ENCODE results near the gene KRT32. TPM values are rescaled to one million over a fixed set of nuclear protein-coding genes. Genes with fewer than 3 reads are reported as not detected.

KRT32 gene
- total RNA-seq, 2 experiments from 2014 or later: not detected

DNA sequence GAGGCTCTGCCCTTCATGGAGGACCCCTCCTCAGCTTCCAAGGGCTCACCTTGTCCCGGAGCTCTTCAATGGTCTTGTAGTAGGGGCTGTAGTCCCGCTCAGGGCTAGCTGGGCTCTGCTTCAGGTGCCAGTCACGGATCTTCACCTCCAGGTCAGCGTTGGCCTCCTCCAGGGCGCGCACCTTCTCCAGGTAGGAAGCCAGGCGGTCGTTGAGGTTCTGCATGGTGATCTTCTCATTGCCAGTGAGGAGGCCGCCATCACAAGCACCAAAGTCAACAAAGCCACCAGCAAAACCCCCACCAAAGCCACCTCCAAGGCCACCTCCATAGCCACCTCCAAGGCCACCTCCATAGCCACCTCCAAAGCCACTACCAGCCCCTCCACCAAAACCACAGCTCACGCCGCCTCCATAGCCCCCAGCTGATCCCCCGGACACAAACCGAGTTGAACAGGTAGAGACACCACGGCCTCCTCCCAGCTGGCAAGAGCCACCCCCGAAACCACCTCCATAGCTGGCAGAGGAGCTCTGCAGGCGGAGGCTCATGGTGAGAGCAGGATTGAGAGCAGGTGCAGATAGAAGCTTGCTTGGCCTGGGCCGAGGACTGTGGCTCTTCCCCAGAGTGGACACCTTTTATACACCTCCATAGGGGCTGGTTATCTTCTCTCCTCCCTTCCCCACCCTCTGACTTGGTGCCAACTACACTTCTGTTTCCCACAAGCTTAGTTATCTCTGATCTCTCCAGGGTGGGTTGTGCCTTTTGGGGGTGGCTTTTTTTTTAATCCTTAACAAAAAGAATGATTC is 38.0 kb upstream of the KRT32 start, which contains the start of gene KRT13:
Gene KRT13, minus strand, starts transcription at position 606 of the 802 bp plus-strand sequence. Its CDS starts 62 bp downstream, at position 544.
- DNase-seq: no peak
- CTCF ChIA-PET: interaction anchor here (1.2 to 1.6 kb wide), 3 partner anchors 43 to 160 kb away, joined by 3 read pairs; no protein-coding TSS in a partner anchor
- ATAC-seq: no peak
- Mint-ChIP-seq H3K36me3 (ENCODE audit: low read depth) (no peaks in the 10 kb centered on the region), H3K4me1 (ENCODE audit: low read depth) (no peaks in the 10 kb centered on the region), H3K27me3 (ENCODE audit: low read depth) (no peaks in the 10 kb centered on the region), H3K9me3 (ENCODE audit: insufficient read depth) (no peaks in the 10 kb centered on the region), H3K27ac (no peak within 1 kb of the TSS), H3K4me3 (no peak within 1 kb of the TSS)
- POLR2A ChIA-PET: no interaction called here

DNA sequence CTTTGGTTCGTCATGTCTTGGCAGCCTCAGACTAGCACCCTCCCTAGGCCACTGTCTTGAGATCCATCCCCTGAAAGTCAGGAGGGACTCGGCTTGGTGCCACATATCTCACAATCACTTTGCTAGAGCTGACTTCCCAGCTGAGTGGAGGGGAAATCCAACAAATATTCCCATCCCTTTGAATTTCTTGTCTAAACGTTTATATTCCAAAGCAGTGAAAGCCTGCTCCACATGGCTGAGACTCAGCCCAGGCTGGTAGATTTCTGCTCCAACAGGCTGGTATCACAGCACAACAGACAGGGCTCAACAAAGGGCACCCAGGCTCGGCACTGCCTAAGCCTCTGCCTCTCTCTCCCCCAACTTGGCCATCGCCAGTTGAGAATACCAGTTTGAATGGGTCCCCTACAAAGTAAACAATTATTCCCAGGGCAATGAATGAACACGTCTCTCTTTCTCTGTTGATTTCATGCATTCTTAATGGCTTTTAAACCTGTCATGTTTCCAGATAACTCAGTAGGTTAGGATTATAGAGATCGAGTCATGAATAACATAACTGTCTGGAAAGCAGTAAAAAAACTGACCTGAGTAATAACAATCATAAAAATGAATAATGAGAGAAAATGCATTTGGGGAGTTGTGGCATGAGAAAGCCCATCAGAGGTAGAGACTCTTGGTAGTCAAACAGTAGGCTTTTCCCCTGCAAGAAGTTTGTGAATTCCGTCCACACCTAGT is 37.2 kb upstream of the KRT32 start:
- Mint-ChIP-seq H3K4me3 (no peak overlapping the region), H3K27me3 (ENCODE audit: low read depth) (no peaks in the 10 kb centered on the region), H3K36me3 (ENCODE audit: low read depth) (no peaks in the 10 kb centered on the region), H3K9me3 (ENCODE audit: insufficient read depth) (no peaks in the 10 kb centered on the region), H3K27ac (no peak overlapping the region), H3K4me1 (ENCODE audit: low read depth) (no peaks in the 10 kb centered on the region)
- ChIA-PET CTCF (interaction anchor here (1.6 kb wide), 1 partner anchor 44 kb away, joined by 3 read pairs; no protein-coding TSS in a partner anchor), POLR2A (interaction anchor here (1.6 kb wide), 1 partner anchor 184 kb away, joined by 3 read pairs; the partner anchor contains the start of gene EIF1)
- ATAC-seq: no peak
- no peak for DNase-seq

DNA sequence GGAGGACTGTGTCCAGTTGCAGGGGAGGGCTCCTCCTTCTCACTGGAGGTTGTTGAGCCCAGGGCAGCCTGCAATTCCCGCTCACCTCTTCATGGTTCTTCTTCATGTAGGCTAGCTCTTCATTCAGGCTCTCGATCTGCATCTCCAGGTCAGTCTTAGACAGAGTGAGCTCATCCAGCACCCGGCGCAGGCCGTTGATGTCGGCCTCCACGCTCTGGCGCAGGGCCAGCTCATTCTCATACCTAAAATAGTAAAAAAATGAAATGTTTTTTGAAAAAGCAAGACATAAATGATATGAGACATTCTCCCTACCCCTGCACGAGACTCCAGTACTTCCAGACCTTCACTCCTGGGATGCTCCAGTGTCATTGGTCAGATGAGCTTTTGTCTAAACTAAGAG is 36.0 kb upstream of the KRT32 start:
- ChIA-PET POLR2A (interaction anchor here (1.6 kb wide), 1 partner anchor 185 kb away, joined by 3 read pairs; the partner anchor contains the start of gene EIF1), CTCF (interaction anchor here (1.6 kb wide), 1 partner anchor 45 kb away, joined by 3 read pairs; no protein-coding TSS in a partner anchor)
- DNase-seq (no peak), ATAC-seq (no peak)
- H3K36me3 Mint-ChIP-seq (ENCODE audit: low read depth): no peaks in the 10 kb centered on the region
- H3K4me1 Mint-ChIP-seq (ENCODE audit: low read depth): no peaks in the 10 kb centered on the region
- H3K4me3 Mint-ChIP-seq: no peak overlapping the region
- H3K9me3 Mint-ChIP-seq (ENCODE audit: insufficient read depth): no peaks in the 10 kb centered on the region
- no peak overlapping the region for H3K27ac Mint-ChIP-seq
- no peaks in the 10 kb centered on the region for H3K27me3 Mint-ChIP-seq (ENCODE audit: low read depth)

DNA sequence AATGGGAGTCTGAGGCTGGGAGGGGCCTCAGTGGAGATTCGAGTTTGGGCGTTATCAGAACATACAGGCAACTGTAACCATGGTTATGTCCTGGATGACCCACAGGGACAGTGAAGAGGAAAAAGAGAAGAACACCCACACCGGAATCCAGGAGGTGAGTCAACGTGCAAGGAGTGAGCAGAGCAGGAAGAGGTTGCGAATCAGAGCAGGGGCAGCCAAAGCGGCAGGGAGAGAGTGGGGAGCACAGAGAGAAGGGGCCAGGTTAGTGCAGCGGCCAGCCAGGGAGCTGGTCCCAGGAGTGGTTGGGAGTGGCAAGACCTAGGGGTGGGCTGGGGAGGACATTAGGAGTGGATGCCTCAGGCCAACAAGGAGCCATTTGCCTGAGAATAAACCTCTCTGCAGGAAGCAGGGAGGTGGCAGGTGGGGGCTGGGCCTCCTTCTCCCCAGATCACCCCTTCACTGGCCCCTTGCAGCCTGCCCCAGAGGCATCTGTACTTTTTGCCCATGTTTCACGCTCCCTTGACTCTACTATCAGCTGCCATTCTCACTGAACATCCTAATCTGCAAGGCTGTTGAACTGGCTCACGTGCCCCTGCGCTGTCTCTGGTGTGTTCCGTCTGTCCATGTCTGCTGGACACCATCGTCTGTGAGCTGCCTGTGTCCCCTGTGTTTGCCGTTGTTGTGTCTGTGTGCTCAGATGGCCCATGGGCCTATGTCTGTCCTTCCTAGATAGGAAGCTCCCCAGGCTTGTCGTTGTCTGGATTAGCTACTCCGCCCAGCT is 33.1 kb upstream of the KRT32 start:
- Mint-ChIP-seq H3K27ac (no peak overlapping the region), H3K27me3 (ENCODE audit: low read depth) (no peaks in the 10 kb centered on the region), H3K36me3 (ENCODE audit: low read depth) (no peaks in the 10 kb centered on the region), H3K9me3 (ENCODE audit: insufficient read depth) (no peaks in the 10 kb centered on the region), H3K4me1 (ENCODE audit: low read depth) (peaks cover 11% of the 10 kb centered on the region), H3K4me3 (no peak overlapping the region)
- no peak for ATAC-seq
- no peak for DNase-seq
- POLR2A ChIA-PET: no interaction called here
- CTCF ChIA-PET: interaction anchor here (1.0 kb wide), 1 partner anchor 12 kb away, joined by 3 read pairs; no protein-coding TSS in a partner anchor

DNA sequence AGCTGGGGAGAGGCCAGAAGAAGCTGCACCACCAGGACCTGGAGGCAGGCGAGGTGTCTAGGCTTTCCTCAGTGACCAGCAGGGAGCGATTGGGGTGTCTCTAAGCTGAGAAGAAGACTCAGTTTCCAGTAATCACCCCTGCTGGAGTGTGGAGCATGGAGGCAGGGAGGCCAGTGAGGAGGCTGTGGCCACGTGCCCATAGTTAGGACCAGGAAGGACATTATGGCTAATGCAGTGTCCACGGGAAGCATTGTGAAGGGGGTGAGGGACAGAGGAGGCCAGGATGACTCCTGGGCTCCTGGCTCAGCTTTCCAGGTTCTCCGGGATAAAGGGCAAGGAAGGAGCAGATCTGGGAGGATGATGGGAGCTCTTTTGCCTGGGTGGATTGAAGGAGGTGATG is 32.5 kb upstream of the KRT32 start:
- peaks cover 11% of the 10 kb centered on the region for H3K4me1 Mint-ChIP-seq (ENCODE audit: low read depth)
- DNase-seq: no peak
- no peaks in the 10 kb centered on the region for H3K9me3 Mint-ChIP-seq (ENCODE audit: insufficient read depth)
- no peak overlapping the region for H3K27ac Mint-ChIP-seq
- H3K36me3 Mint-ChIP-seq (ENCODE audit: low read depth): no peaks in the 10 kb centered on the region
- ChIA-PET CTCF (no interaction called here), POLR2A (no interaction called here)
- no peaks in the 10 kb centered on the region for H3K27me3 Mint-ChIP-seq (ENCODE audit: low read depth)
- H3K4me3 Mint-ChIP-seq: no peak overlapping the region
- no peak for ATAC-seq

DNA sequence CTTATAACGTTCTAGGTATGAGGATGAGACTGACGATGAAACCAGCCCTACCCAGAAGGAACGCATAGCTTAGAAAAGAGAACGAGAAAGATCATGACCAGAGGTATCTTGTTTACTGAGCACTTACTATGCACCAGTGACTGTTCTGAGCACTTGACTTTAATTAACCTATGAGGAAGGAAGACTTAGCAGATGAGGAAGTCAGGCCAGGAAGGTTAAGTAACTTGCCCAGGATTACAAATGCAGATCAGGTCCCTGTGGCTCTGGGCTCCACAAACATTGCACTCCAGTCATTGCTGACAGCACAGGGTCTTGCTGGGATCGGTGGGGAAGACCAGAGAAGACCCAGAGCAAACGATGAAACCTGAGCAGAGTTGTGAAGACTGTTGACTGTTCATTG is 31.1 kb upstream of the KRT32 start:
- H3K36me3 Mint-ChIP-seq (ENCODE audit: low read depth): no peaks in the 10 kb centered on the region
- H3K4me3 Mint-ChIP-seq: no peak overlapping the region
- DNase-seq: no peak
- H3K4me1 Mint-ChIP-seq (ENCODE audit: low read depth): peaks cover 11% of the 10 kb centered on the region
- CTCF ChIA-PET: interaction anchor here (0.9 to 1.7 kb wide), 5 partner anchors 51 to 176 kb away, joined by 3 to 7 read pairs (median 3); no protein-coding TSS in a partner anchor
- ATAC-seq: no peak
- POLR2A ChIA-PET: no interaction called here
- H3K27ac Mint-ChIP-seq: no peak overlapping the region
- H3K9me3 Mint-ChIP-seq (ENCODE audit: insufficient read depth): no peaks in the 10 kb centered on the region
- no peaks in the 10 kb centered on the region for H3K27me3 Mint-ChIP-seq (ENCODE audit: low read depth)

DNA sequence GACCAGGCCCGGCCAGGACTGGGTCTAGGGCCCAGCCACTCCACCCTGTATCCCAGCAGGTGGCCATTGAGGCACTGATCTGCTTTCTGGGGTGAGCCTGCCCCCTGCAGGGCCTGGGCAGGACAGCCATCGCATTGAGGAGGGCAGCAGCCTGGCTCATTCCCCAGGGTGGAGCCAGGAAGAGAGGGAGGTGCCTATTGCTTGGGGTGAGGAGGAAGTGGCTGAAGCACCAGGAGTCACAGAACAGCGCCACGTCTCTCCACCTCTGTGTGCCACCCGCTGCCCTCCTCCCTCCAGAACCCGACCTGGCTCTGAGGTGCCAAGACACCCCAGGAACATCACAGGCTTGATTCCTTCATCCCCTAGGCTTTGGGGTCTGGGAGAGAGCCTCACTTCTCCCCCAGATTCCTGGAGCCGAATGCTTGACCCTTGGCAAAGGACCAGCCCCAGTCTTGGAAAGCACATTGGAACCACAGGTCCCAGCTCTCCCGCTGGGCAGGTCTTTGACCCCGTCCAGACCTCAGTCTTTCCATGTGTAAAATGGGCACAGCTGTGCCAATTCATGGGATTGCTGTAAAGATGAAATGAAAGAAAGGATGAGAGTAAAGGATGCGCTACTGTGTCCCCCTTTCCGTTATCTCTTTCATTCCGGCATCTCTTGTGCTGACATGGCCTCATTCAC is 29.8 kb upstream of the KRT32 start:
- Mint-ChIP-seq H3K27ac (peak overlapping the region; percentile 48), H3K9me3 (ENCODE audit: insufficient read depth) (no peaks in the 10 kb centered on the region), H3K4me1 (ENCODE audit: low read depth) (peaks cover 11% of the 10 kb centered on the region), H3K36me3 (ENCODE audit: low read depth) (no peaks in the 10 kb centered on the region), H3K27me3 (ENCODE audit: low read depth) (no peaks in the 10 kb centered on the region), H3K4me3 (no peak overlapping the region)
- peak; percentile 82 for DNase-seq
- ATAC-seq: peak; percentile 96
- CTCF ChIA-PET: interaction anchor here (0.8 to 1.7 kb wide), 5 partner anchors 52 to 587 kb away, joined by 3 to 7 read pairs (median 4); no protein-coding TSS in a partner anchor
- POLR2A ChIA-PET: no interaction called here

DNA sequence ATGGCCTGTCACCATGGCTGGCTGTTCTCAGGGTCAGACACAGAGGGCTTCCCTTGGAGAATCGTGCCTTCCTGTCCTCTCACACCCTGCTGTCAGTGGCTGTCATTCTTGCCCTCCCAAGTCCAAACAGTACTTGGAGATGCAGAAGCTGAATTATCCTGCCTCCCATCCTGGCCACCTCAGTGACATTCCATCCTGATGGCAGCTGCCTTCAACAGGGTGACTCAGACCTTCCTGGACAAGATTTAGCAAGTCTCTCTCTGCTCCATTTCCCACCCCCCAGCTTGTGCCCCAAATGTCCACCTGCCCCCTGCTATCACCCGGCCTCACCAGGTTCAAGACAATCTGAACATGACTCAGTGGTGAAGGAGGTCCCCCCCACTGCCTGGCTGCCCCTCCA is 27.3 kb upstream of the KRT32 start:
- Mint-ChIP-seq H3K36me3 (ENCODE audit: low read depth) (no peaks in the 10 kb centered on the region), H3K4me1 (ENCODE audit: low read depth) (peaks cover 13% of the 10 kb centered on the region), H3K4me3 (no peak overlapping the region), H3K27ac (no peak overlapping the region), H3K9me3 (ENCODE audit: insufficient read depth) (no peaks in the 10 kb centered on the region), H3K27me3 (ENCODE audit: low read depth) (no peaks in the 10 kb centered on the region)
- ATAC-seq: no peak
- DNase-seq: no peak
- POLR2A ChIA-PET: no interaction called here
- CTCF ChIA-PET: interaction anchor here (1.4 to 2.5 kb wide), 3 partner anchors 54 to 169 kb away, joined by 3 to 12 read pairs (median 9); no protein-coding TSS in a partner anchor

DNA sequence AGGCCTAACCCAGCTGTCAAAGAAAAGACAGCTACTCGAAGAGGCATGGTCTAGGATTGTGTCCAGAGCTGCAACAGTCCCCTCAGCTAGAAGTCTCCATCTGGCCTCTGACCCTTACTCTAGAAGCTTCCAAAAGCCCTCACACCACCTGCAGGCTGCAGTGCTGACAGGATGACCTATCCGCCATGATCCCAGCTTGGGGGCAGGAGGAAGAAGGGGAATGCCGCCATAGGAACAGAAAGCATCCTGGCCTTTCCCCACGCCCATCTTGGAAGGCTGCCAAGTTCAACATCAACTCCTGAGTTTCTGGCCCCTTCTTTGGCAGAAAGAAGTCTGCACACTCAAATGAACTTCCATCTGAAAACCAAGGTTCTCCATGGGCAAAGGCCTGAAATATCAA is 25.6 kb upstream of the KRT32 start:
- no peaks in the 10 kb centered on the region for H3K36me3 Mint-ChIP-seq (ENCODE audit: low read depth)
- H3K27me3 Mint-ChIP-seq (ENCODE audit: low read depth): no peaks in the 10 kb centered on the region
- no peak overlapping the region for H3K4me3 Mint-ChIP-seq
- ATAC-seq (no peak), DNase-seq (no peak)
- H3K9me3 Mint-ChIP-seq (ENCODE audit: insufficient read depth): no peaks in the 10 kb centered on the region
- ChIA-PET CTCF (interaction anchor here (1.2 kb wide), 1 partner anchor 170 kb away, joined by 5 read pairs; no protein-coding TSS in a partner anchor), POLR2A (no interaction called here)
- H3K27ac Mint-ChIP-seq: no peak overlapping the region
- peaks cover 13% of the 10 kb centered on the region for H3K4me1 Mint-ChIP-seq (ENCODE audit: low read depth)

DNA sequence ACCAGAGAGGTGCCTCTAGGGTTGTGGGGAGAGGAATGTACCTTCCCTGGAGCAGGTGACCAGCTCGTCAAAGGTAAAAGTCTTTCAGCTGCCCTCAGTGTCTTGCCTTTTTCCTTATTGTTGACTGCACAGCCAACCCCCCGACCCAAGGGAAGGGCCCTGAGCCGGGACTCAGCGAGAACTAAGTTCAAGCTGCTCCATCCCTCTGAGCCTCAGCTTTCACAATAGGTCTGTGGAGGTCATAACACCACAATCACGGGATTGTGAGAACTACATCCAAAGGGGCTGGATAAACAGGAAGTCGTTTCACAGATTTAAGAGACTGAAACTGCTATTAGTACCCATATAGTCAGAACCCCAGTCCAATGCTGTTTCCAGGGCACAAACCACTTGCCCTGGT is 25.2 kb upstream of the KRT32 start:
- ATAC-seq: no peak
- H3K36me3 Mint-ChIP-seq (ENCODE audit: low read depth): no peaks in the 10 kb centered on the region
- H3K27ac Mint-ChIP-seq: no peak overlapping the region
- no peak for DNase-seq
- ChIA-PET POLR2A (no interaction called here), CTCF (interaction anchor here (1.1 to 1.2 kb wide), 2 partner anchors 156 to 171 kb away, joined by 3 to 5 read pairs; no protein-coding TSS in a partner anchor)
- no peak overlapping the region for H3K4me3 Mint-ChIP-seq
- peaks cover 13% of the 10 kb centered on the region for H3K4me1 Mint-ChIP-seq (ENCODE audit: low read depth)
- no peaks in the 10 kb centered on the region for H3K9me3 Mint-ChIP-seq (ENCODE audit: insufficient read depth)
- no peaks in the 10 kb centered on the region for H3K27me3 Mint-ChIP-seq (ENCODE audit: low read depth)

DNA sequence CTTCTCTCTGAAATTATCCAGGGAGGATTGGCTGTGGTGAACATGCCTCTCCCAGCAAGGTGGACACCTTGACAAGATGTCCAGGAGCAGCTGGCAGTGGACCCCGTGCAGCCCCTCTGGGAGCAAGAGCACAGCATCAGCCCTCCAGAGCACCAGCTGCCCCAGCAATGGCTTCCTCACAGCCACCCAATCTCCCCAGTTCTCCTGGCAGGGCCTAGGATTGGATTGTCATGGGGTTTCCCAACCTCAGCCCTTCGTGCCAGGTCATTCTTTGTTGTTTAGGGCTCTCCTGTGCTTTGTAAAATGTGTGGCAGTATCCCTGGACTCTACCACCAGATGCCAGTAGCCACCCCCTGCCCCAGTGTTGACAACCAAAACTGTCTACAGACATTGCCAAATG is 24.3 kb upstream of the KRT32 start:
- DNase-seq (no peak), ATAC-seq (no peak)
- no peak overlapping the region for H3K4me3 Mint-ChIP-seq
- H3K4me1 Mint-ChIP-seq (ENCODE audit: low read depth): peaks cover 4% of the 10 kb centered on the region
- ChIA-PET CTCF (interaction anchor here (1.1 kb wide), 1 partner anchor 157 kb away, joined by 3 read pairs; no protein-coding TSS in a partner anchor), POLR2A (no interaction called here)
- H3K9me3 Mint-ChIP-seq (ENCODE audit: insufficient read depth): no peaks in the 10 kb centered on the region
- H3K36me3 Mint-ChIP-seq (ENCODE audit: low read depth): no peaks in the 10 kb centered on the region
- no peaks in the 10 kb centered on the region for H3K27me3 Mint-ChIP-seq (ENCODE audit: low read depth)
- H3K27ac Mint-ChIP-seq: no peak overlapping the region
